ENCODE results near the gene TMEM232. TPM values are rescaled to one million over a fixed set of nuclear protein-coding genes. Genes with fewer than 3 reads are reported as not detected.
A peak's percentile ranks its signal among the peaks of the same experiment; 100 is the strongest.

Gene TMEM232
- total RNA-seq, 1 experiment from 2014 or later, result not detected

DNA sequence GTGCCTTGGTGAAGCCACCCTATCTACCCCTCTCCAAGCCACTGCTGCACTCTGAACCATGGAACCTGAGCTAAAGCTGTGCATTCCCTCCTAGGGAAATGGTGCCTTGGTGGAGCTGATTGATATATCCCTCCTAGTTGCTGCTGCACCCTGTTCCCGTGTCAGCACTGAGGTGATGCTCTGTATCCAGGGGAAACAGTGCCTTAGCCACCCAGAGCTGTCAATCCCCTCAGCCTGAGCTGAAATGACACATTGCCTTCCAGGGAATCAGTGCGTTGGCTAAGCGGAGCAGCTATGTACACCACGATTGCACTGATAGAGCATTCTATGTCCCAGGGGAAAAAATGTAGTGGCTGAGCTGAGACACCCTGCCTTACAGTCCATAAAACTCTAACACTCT lies 257.0 kb downstream of the TMEM232 start:
- DNase-seq (ENCODE audit: low read depth), result no peak
- in situ Hi-C loops (cut with HindIII; ENCODE audit: low pct_unique_long_range_greater_than_20kb, low sequenced_read_pairs), result no loop called here

DNA sequence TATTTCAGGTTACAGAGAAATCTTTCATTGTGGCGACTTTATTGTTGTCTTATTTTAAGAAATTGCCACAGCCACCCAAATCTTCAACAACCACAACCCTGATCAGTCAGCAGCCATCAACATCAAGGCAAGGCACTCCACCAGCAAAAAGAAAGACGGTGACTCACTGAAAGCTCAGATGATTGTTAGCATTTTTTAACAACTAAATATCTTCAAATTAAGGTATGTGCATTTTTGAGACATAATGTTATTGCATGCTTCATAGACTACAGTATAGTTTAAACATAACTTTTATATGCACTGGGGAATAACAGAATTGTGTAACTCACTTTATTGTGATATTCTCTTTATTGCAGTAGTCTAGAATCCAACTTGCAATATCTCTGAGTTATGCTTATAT lies 263.4 kb downstream of the TMEM232 start:
- in situ Hi-C loops (cut with HindIII; ENCODE audit: low pct_unique_long_range_greater_than_20kb, low sequenced_read_pairs), result no loop called here
- no peak for DNase-seq (ENCODE audit: low read depth)

DNA sequence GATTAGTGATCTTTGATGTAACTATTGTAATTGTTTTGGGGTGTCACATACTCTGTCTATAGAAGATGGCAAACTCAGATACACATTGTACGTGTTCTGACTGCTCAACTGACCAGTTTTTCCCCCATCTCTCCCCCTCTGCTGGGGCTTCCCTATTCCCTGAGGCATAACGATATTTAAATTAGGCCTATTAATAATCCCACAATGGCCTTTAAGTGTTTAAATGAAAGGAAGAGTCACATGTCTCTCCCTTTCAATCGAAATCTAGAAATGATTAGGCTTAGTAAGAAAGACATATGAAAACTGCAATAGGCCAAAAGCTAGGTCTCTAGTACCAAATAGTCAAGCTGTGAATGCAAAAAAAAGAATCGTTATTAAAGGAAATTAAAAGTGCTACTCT lies 265.6 kb downstream of the TMEM232 start:
- in situ Hi-C loops (cut with HindIII; ENCODE audit: low pct_unique_long_range_greater_than_20kb, low sequenced_read_pairs), result no loop called here

DNA sequence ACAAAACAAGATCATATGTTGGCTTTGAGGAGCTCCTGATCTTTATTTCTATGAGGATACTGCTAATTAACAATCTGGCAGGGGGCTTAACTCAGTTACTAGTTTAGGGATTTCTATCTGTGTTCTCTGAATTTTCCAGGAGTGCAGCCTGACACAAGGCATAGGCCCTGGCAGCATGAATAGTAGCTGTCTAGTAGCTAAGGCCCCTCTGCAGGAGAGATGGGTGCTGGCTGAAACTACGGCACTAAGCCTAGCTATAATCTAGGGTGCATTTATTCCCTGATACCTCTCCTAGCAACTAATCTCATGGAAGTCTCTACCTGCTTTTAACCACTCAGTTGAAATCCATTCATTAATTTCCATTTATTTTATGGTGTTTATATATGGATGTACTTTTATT lies 268.2 kb downstream of the TMEM232 start:
- DNase-seq (ENCODE audit: low read depth), result no peak
- in situ Hi-C loops (cut with HindIII; ENCODE audit: low pct_unique_long_range_greater_than_20kb, low sequenced_read_pairs), result no loop called here

More for the DNA sequence above, 265.6 kb downstream of the TMEM232 start:
- DNase-seq (ENCODE audit: low read depth), result no peak

DNA sequence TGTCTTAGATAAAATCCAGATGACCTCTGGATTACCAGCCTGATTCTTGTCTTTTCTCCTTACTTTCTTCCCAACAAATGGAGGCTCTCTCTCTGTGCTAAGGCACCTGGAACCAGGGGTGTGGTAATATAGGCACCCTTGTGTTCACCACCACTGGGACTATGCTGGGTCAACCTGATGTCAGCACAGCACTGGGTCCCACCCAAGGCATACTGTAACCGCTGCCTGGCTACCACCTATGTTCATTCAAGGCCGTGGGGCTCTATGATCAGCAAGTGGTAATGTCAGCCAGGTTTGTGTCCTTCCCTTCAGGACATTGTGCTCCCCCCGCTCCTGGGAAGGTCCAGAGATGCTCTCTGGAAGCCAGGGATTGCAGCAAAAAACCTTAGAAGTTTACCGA lies 283.6 kb downstream of the TMEM232 start:
- in situ Hi-C loops (cut with HindIII; ENCODE audit: low pct_unique_long_range_greater_than_20kb, low sequenced_read_pairs), result no loop called here
- no peak for DNase-seq (ENCODE audit: low read depth)

DNA sequence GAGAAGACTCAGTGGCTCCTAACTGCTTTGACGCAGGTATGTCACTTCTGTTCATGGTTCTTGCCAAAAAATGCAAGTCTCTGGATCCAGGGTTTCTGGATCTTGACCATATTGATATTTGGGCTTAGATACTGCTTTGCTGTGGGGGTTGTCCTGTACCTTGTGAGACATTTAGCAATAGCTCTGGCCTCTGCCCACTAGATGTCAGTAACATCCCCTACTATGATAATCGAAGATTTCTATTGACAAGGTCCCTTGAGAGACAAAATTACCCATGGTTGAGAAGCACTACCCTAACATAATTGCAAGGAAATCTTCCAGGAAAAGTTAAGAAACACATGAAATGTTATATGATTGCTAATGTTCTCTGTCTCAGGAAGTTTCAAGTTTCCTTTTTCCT lies 285.4 kb downstream of the TMEM232 start:
- peak; percentile 7 for DNase-seq (ENCODE audit: low read depth)
- in situ Hi-C loops (cut with HindIII; ENCODE audit: low pct_unique_long_range_greater_than_20kb, low sequenced_read_pairs), result no loop called here

DNA sequence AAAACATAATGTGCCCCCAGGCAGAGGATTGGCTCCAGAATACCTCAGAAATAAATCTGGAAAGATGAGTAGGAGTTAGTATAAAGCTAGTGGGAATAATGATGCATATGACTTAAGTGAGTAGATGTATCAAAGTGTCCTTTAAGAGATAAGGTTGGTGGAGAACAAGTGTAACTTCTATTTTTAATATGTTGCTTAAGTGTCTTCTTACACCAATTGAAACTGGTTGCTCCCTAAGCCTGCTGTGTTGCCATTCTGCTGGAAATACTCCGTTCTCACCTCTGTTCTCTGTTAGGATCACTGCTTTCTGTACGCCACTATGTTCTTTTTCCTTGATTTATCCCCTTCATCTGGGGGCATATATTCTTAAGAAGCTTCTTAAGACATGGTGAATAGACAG lies 286.4 kb downstream of the TMEM232 start:
- in situ Hi-C loops (cut with HindIII; ENCODE audit: low pct_unique_long_range_greater_than_20kb, low sequenced_read_pairs), result no loop called here
- no peak for DNase-seq (ENCODE audit: low read depth)

DNA sequence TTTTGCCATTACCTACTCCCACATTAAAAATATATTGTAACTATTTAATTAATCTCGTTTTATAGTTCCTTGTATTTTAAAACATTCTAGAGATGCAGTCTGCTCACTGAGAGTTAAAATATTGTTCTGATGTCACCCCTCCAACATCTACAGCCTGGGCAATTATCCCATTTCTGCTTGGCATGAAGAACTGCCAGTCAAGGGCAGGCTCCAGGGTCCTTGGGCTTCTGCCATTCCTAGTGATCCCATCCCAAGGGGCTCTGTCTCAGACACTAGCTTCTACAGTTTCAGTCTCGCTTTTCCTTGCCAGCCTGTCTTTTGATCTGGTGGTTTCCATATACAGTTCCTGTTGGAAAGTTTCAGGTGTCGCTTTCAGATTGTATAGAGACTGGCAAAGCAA lies 287.2 kb downstream of the TMEM232 start:
- in situ Hi-C loops (cut with HindIII; ENCODE audit: low pct_unique_long_range_greater_than_20kb, low sequenced_read_pairs), result no loop called here
- DNase-seq (ENCODE audit: low read depth), result no peak

DNA sequence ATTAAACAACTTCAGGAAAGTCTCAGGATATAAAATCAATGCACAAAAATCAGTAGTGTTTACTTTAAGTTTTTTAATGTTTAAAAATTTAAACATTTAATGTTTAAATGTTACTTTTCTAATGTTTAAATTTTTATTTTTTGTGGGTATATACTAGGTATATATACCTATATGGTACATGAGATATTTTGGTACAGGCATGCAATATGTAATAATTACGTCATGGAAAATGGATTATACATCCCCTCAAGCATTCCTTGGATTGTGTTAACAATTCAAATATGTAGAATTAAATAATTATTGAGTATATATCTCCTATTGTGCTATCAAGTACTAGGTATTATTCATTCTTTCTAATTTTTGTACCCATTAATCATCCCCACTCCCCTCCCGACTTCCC lies 291.3 kb downstream of the TMEM232 start:
- in situ Hi-C loops (cut with HindIII; ENCODE audit: low pct_unique_long_range_greater_than_20kb, low sequenced_read_pairs), result no loop called here
- no peak for DNase-seq (ENCODE audit: low read depth)

DNA sequence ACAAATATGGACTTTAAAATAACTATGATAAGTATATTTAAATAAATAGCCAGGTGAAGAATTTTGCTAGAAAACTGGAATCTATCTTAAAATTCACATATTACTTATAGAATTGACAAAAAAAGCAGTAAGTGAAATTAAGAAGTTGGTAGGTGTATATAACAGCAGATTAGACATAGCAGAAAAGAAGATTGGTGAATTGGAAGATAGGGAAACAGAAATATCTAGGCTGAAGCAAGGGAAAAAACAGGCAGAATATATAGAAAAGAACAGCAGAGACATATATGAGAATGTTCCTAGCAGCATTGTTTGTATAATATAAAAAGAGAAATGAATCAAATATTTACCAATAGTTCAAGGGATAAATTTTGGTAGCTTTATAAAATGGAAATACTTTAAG lies 294.9 kb downstream of the TMEM232 start:
- no peak for DNase-seq (ENCODE audit: low read depth)

DNA sequence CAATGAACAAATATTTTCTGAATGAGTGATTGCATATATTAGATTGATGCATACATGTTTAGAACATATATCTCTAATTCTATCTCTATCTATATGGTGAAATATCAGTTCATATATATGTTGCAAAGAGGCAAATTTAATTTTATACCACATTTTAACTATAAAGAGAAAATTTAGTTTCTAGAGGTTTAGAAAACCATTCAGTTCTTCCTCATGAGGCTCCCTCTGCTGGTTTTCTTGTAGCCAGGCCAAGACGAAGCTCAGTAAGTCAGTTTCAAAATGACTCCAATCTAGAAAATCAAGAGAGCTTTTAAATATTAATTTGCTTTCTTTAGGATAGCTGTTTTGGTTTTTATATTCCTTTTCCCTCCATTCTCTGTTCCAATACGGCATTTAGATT lies 312.1 kb downstream of the TMEM232 start:
- no peak for DNase-seq (ENCODE audit: low read depth)
- in situ Hi-C loops (cut with HindIII; ENCODE audit: low pct_unique_long_range_greater_than_20kb, low sequenced_read_pairs), result no loop called here

More for the DNA sequence above, 294.9 kb downstream of the TMEM232 start:
- in situ Hi-C loops (cut with HindIII; ENCODE audit: low pct_unique_long_range_greater_than_20kb, low sequenced_read_pairs), result no loop called here

DNA sequence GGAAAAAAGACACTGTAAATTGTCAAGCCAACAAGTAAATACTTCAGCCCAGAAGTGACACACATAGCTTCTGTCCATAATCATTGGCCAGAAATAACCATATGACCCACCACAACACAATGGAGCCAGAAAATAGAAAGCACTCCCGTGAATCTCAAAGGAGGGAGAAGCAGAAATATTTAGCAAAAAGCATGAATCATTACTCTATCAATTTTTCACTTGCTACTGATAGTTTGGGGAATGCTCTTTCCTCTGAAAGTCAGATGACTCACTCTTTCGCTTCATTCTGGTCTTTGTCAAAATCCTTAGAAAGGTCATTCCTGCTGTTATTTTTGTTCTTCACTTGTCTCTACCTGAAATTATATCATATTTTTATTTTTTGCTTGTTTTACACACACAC lies 312.6 kb downstream of the TMEM232 start:
- in situ Hi-C loops (cut with HindIII; ENCODE audit: low pct_unique_long_range_greater_than_20kb, low sequenced_read_pairs), result no loop called here
- no peak for DNase-seq (ENCODE audit: low read depth)

DNA sequence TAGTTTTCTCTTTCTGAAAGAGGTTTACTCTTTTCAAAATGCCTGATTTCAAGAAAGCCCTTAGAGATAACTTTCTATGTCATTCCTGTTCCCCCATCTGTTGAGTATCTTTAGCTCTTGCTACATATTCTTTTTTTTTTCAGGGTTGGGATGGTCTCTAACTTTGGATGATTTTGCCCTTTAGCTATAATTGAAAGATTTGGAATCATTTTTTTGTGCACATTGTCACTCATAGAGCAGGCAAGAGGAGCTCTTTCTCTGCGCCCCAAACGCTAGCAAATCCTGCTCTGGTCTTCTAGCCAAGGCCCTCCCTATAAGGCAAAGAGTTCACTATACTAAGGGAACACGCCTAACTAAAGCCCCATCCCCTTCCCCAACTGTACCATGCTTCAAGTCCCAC lies 316.9 kb downstream of the TMEM232 start:
- DNase-seq (ENCODE audit: low read depth), result no peak

DNA sequence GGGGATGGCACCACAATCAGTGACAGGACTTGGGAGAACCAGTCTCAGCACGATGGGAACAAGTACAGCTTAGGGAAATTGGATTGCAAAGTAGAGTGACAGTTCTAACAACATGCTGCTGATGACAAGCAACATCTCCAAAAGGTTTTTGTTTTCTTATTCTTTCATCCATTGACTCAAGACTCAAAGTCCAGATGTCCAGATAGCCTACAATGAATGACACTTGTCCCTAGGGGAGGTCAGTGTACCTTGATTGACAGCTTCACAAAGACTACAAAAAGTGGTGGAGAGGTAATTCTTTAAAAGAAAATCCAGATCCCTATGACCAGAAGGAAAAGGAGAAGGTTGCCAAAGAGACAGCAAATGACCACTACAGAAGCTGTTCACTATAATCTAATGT lies 323.9 kb downstream of the TMEM232 start:
- no peak for DNase-seq (ENCODE audit: low read depth)
- in situ Hi-C loops (cut with HindIII; ENCODE audit: low pct_unique_long_range_greater_than_20kb, low sequenced_read_pairs), result no loop called here

More for the DNA sequence above, 316.9 kb downstream of the TMEM232 start:
- in situ Hi-C loops (cut with HindIII; ENCODE audit: low pct_unique_long_range_greater_than_20kb, low sequenced_read_pairs), result no loop called here

DNA sequence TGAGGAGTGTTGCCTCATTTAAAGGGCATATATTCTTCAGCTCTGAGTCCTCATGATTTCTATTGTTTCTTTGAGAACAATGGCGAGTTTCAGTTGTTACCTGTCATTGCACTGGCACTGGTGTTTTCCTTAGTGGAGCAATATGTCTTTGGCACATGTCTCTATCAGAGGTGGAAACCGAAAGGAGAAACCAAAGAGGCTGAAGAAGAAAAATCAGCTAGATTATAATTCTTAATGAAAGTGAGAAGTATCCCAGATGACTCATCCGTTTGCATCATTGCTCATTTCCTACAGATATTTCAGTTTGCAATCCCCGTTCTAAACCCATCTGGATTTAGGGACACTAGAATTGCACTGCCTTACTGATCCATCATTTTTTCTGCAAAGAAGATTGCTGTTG lies 324.6 kb downstream of the TMEM232 start:
- DNase-seq (ENCODE audit: low read depth), result no peak
- in situ Hi-C loops (cut with HindIII; ENCODE audit: low pct_unique_long_range_greater_than_20kb, low sequenced_read_pairs), result no loop called here

DNA sequence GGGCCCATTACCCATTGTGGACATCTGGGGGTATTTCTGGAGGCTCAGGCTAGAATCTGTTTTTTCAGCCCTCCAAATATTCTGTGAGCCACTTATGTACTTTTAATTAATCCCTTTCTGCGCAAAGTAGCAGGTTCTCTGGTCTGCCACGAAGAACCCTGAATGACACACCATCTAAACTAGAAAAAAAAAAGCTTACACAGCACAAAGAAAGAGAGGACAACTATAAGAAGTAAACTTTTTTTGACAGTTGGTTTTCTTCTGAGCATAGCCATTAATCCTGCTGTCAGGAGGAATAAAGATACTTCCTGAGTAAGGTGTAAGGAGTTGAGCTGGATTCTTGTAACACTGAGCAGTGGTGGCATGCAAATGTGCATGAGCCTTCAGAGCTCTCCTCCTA lies 327.5 kb downstream of the TMEM232 start:
- in situ Hi-C loops (cut with HindIII; ENCODE audit: low pct_unique_long_range_greater_than_20kb, low sequenced_read_pairs), result no loop called here
- DNase-seq (ENCODE audit: low read depth), result no peak

DNA sequence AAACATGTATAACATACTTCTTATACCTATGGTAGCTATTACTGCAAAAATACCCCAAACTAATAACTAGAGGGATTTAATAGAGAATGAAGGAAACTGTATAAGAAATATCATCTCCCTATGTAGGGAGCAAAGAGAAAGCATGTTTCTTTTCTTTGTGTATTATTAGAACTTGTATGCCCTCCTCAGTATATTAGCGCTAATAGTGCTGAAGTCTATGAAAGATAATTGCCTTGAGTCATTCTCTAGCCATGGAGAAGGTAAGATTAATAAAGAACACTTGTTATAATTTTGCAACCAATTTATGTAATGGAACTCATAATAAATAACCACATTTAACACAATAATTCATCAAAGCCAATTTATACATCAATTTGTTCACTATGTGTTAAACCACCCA lies 329.2 kb downstream of the TMEM232 start:
- in situ Hi-C loops (cut with HindIII; ENCODE audit: low pct_unique_long_range_greater_than_20kb, low sequenced_read_pairs), result no loop called here
- no peak for DNase-seq (ENCODE audit: low read depth)

DNA sequence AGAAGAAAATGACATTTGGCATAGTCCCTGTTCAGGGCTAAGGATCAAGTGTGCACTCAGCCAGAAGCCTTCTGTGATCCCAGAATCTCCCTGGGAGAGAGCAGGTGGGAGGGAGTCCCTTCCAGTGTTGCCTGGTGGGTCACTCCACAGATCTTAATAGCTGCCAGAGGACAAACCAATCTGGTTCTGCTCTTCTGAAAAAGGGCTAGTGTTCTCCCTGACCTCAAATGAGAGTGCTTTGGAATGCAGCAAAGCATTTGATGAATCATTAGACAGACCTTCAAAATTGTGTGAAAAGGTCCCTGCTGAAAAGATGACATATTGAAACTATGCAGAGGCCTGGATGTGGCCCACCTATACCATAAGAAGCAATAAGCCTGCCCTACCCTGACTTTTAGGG lies 339.7 kb downstream of the TMEM232 start:
- in situ Hi-C loops (cut with HindIII; ENCODE audit: low pct_unique_long_range_greater_than_20kb, low sequenced_read_pairs), result no loop called here
- peak; percentile 32 for DNase-seq (ENCODE audit: low read depth)

DNA sequence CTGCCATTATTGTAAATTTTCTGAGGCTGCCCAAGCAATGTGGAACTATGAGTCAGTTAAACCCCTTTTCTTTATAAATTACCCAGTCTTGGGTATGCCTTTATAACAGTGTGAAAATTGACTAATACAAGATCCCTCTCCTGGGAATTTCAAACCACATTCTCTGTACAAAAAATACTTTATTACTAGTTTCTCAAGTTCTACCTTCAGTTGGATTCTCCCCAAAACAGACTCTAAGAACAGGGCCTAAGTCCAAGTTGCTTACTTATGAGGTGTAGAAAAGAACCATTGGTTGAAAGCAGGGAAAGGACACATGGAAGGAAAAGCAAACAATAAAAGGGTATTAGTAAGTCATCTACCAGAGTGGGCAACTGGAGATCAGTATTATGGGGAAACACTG lies 343.2 kb downstream of the TMEM232 start:
- in situ Hi-C loops (cut with HindIII; ENCODE audit: low pct_unique_long_range_greater_than_20kb, low sequenced_read_pairs), result no loop called here
- DNase-seq (ENCODE audit: low read depth), result no peak

DNA sequence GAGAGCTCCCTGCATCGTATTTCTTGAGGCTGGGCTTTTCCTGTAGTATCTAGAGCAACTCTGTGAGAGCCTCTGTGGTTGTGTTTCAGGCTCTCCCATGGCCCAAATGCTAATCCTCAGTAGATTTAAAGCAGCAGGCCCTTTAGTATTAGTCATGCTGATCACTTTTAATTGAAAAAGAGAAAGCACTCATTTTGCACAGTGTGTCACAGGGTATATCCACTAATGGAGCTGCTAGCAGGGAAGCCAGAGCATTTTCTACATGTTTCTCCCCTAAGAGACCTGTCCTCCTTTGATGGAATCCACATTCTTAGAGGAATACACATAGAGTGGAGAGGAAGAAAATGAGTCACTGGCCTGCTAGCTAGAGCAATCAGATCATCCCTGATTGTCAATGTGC lies 348.5 kb downstream of the TMEM232 start:
- DNase-seq (ENCODE audit: low read depth), result peak; percentile 26
- in situ Hi-C loops (cut with HindIII; ENCODE audit: low pct_unique_long_range_greater_than_20kb, low sequenced_read_pairs), result no loop called here

DNA sequence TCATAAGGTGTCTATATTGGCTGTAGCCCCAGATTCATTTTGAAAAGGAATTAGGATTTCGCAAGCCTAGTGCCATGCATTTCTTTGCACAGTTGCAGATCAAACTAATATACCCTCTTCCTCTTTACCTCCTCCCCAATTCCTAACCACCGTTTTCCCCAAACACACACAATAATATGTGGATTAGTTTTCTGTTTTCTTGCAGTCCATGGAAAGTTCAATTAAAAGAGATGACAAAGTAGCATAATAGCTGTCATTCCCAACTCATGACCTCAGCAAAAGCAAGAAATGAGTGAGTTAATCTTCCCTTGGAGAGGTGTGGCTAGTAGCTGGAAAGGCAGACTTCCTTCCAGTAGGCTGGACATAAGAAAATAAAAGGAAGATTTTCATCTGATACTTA lies 349.1 kb downstream of the TMEM232 start:
- in situ Hi-C loops (cut with HindIII; ENCODE audit: low pct_unique_long_range_greater_than_20kb, low sequenced_read_pairs), result no loop called here
- no peak for DNase-seq (ENCODE audit: low read depth)
